ENCODE results near the gene ITGB3BP.
"Not testable (repeated sequence)": the region's sequence is repeated elsewhere in the genome, so short reads cannot be mapped to it uniquely, and the experiment has no call there.

The ITGB3BP gene

GRCh38 chr1:63423649-63424048, 99.4 kb downstream of the ITGB3BP start:
- DNase-seq (ENCODE audit: extremely low read depth in 1 of 2, low read depth in 1 of 2) = no peak

GRCh38 chr1:63420746-63421145, 102.3 kb downstream of the ITGB3BP start:
- not testable (repeated sequence) for DNase-seq (ENCODE audit: extremely low read depth in 1 of 2, low read depth in 1 of 2)

DNA sequence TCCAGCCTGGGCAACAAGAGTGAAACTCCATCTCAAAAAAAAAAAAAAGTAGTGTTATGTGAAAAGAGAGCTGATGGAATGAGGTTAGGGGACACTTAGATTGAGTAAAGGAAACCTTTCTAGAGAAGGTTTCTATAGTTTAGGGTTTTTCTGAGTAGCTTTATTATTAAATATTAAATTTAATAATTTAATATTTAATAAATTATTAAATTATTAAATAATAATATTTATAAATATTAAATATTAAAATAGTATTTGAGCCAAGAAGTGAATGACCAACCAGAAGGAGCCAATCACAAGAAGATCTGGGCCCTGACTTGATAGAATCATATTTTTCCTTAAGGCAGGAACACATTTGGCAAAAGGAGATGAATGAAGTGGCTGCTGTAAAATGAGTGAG, 104.9 kb downstream of the ITGB3BP start:
- DNase-seq (ENCODE audit: extremely low read depth in 1 of 2, low read depth in 1 of 2) = no peak

GRCh38 chr1:63414691-63415365, 108.2 kb downstream of the ITGB3BP start:
- no peak for DNase-seq (ENCODE audit: extremely low read depth in 1 of 2, low read depth in 1 of 2)

DNA sequence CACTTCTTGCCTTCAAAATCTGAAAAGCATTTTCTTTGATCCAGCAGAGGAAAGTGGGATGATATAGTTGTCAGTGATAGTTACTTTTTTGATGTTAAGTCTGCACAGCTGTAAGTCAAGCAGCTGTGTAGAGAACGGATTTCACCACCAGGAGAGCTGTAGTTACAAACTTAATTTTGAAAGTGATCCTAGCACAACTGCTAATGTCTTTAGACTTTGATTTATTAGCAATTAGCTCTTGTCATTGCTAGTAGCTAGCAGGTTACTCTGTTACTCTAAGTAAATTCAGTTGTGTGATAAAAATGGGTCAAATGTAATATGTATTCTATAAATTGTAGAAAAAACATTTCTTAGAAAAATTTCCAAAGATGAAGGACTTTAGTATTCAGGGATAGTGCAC, 109.6 kb downstream of the ITGB3BP start:
- DNase-seq (ENCODE audit: extremely low read depth in 1 of 2, low read depth in 1 of 2) = no peak

DNA sequence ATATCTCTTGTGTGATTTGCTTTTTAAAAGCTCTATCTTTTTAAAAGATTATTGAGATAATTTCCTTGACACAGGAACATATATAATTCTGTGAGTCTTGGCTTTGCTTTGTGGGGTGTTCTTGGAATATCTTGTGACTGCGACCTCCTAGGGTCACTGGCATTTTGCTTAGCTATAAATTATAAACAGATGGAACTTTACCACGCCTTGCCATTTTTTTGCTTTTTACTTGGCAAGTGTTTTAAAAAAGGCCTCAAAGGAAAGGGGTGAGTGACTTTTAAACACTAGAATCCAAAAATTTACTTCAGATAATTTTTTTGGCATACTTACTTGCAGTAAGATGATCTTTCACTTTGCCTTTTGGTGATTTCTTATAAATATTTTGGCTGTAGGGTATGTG, 112.0 kb downstream of the ITGB3BP start:
- DNase-seq (ENCODE audit: extremely low read depth in 1 of 2, low read depth in 1 of 2) = no peak

- no peak for DNase-seq (ENCODE audit: extremely low read depth in 1 of 2, low read depth in 1 of 2)
These were observed 114.7 kb downstream of the ITGB3BP start for GRCh38 chr1:63408331-63408730.

- DNase-seq (ENCODE audit: extremely low read depth in 1 of 2, low read depth in 1 of 2) = no peak
These were observed 116.0 kb downstream of the ITGB3BP start for GRCh38 chr1:63407002-63407401.

DNA sequence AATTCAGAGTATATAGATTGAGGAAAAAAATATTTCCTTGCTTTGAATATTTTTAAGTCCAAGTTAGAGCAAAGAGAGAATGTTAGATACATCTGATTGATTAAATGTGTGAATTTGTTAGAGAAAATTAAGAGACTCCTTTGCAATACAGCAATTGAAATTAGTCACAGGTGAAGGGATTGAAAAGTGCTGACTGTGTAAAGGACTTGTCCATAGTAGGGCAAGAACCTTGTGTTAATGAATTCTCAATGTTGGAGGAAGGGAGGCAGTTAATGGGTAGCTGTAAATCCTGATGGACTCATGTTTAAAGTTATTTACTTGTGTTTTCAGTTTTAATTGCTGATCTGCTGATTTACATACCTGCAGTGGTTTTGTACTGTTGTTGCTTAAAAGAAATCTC, 117.0 kb downstream of the ITGB3BP start:
- DNase-seq (ENCODE audit: extremely low read depth in 1 of 2, low read depth in 1 of 2) = no peak

DNA sequence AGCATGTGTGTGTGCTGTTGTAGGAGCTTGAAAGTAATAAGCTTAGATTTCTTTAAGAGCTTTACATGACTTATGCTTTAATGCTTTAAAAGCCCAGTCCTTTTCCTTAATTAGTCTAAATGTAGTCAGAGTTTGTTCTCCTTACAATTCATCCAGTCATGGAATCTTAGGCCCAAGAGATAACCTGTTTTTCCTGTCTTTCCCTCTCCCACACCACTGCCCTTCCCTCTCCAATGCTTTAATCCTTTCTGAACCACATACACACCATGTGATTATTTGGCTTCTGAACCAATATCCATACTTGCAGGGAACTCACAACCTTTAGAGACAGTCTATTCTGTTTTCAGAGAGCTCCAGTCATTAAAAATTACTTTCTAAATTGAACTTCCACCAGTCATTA, 118.0 kb downstream of the ITGB3BP start:
- no peak for DNase-seq (ENCODE audit: extremely low read depth in 1 of 2, low read depth in 1 of 2)

DNA sequence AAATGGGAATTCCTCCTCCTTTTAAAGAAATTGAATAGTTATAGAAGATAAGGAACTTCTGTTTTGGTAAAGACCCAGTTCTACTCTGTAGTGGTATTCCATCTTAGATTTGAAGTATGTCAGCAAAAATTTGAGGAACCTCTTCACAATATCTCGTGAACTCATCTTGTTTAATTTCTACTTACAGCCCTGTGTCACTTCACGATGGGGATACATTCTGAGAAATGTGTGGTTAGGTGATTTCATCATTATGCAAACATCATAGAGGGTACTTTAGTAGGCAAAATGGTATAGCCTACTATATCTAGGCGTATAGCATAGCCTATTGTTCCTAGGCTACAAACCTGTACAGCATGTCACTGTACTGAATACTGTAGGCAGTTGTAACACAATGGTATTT, 119.6 kb downstream of the ITGB3BP start:
- no peak for DNase-seq (ENCODE audit: extremely low read depth in 1 of 2, low read depth in 1 of 2)

- DNase-seq (ENCODE audit: extremely low read depth in 1 of 2, low read depth in 1 of 2) = no peak
These were observed 121.1 kb downstream of the ITGB3BP start for GRCh38 chr1:63401945-63402344.
